ENCODE results near the gene KLRG1.

Gene KLRG1

GRCh38 chr12:9024512-9024911, 35.2 kb downstream of the KLRG1 start:
- no peaks in the 10 kb centered on the region for H3F3A ChIP-seq (ENCODE audit: insufficient read depth)
- TF ChIP-seq CTCF (IDR thresholded peaks at IDR 0.05; ENCODE audit: insufficient read depth, low read length, poor library complexity, severe bottlenecking) (no peak), EZH2phosphoT487 (conservative IDR thresholded peaks at IDR 0.05; ENCODE audit: low read length) (no peak)
- no peak overlapping the region for H3K27ac ChIP-seq (ENCODE audit: low read depth, low read length)
- H2AFZ ChIP-seq (ENCODE audit: low read depth, low read length, severe bottlenecking) = no peak overlapping the region
- no peaks in the 10 kb centered on the region for H3K27me3 ChIP-seq (ENCODE audit: low read length)
- no peaks in the 10 kb centered on the region for H3K9me3 ChIP-seq (ENCODE audit: insufficient read depth, low read length)
- H3K79me2 ChIP-seq (ENCODE audit: insufficient read depth, low read length) = no peaks in the 10 kb centered on the region
- H3K4me2 ChIP-seq (ENCODE audit: low read depth, low read length, poor library complexity, severe bottlenecking) = no peak overlapping the region
- no peak overlapping the region for H3K9ac ChIP-seq (ENCODE audit: low read length)
- H3K4me3 ChIP-seq (ENCODE audit: insufficient read depth, low read length, poor library complexity, severe bottlenecking) = no peak overlapping the region
- no peaks in the 10 kb centered on the region for H4K20me1 ChIP-seq (ENCODE audit: low read depth, low read length)
- H3K36me3 ChIP-seq (ENCODE audit: low read length) = no peaks in the 10 kb centered on the region
- no peaks in the 10 kb centered on the region for H3K9me2 ChIP-seq (replicated peaks; ENCODE audit: insufficient read depth, low read length)

GRCh38 chr12:9027161-9028059, 38.1 kb downstream of the KLRG1 start:
- H4K20me1 ChIP-seq (ENCODE audit: low read depth, low read length) = no peaks in the 10 kb centered on the region
- H3K36me3 ChIP-seq (ENCODE audit: low read length) = no peaks in the 10 kb centered on the region
- H3K4me3 ChIP-seq (ENCODE audit: insufficient read depth, low read length, poor library complexity, severe bottlenecking) = no peak overlapping the region
- H3K9ac ChIP-seq (ENCODE audit: low read length) = no peak overlapping the region
- H3K9me2 ChIP-seq (replicated peaks; ENCODE audit: insufficient read depth, low read length) = no peaks in the 10 kb centered on the region
- H3K9me3 ChIP-seq (ENCODE audit: insufficient read depth, low read length) = no peaks in the 10 kb centered on the region
- no peaks in the 10 kb centered on the region for H3K79me2 ChIP-seq (ENCODE audit: insufficient read depth, low read length)
- H3K27me3 ChIP-seq (ENCODE audit: low read length) = no peaks in the 10 kb centered on the region
- H3F3A ChIP-seq (ENCODE audit: insufficient read depth) = no peaks in the 10 kb centered on the region
- no peak overlapping the region for H2AFZ ChIP-seq (ENCODE audit: low read depth, low read length, severe bottlenecking)
- TF ChIP-seq CTCF (IDR thresholded peaks at IDR 0.05; ENCODE audit: insufficient read depth, low read length, poor library complexity, severe bottlenecking) (no peak), EZH2phosphoT487 (conservative IDR thresholded peaks at IDR 0.05; ENCODE audit: low read length) (no peak)
- no peak overlapping the region for H3K27ac ChIP-seq (ENCODE audit: low read depth, low read length)
- H3K4me2 ChIP-seq (ENCODE audit: low read depth, low read length, poor library complexity, severe bottlenecking) = no peak overlapping the region

GRCh38 chr12:9030776-9031175, 41.4 kb downstream of the KLRG1 start:
- no peak overlapping the region for H3K27ac ChIP-seq (ENCODE audit: low read depth, low read length)

More at GRCh38 chr12:9030776-9031175, 41.4 kb downstream of the KLRG1 start:
- no peaks in the 10 kb centered on the region for H4K20me1 ChIP-seq (ENCODE audit: low read depth, low read length)
- TF ChIP-seq EZH2phosphoT487 (conservative IDR thresholded peaks at IDR 0.05; ENCODE audit: low read length) (no peak), CTCF (IDR thresholded peaks at IDR 0.05; ENCODE audit: insufficient read depth, low read length, poor library complexity, severe bottlenecking) (no peak)
- H3K9me3 ChIP-seq (ENCODE audit: insufficient read depth, low read length) = no peaks in the 10 kb centered on the region
- no peaks in the 10 kb centered on the region for H3K9me2 ChIP-seq (replicated peaks; ENCODE audit: insufficient read depth, low read length)
- H3K27me3 ChIP-seq (ENCODE audit: low read length) = no peaks in the 10 kb centered on the region
- no peaks in the 10 kb centered on the region for H3K79me2 ChIP-seq (ENCODE audit: insufficient read depth, low read length)
- no peaks in the 10 kb centered on the region for H3F3A ChIP-seq (ENCODE audit: insufficient read depth)
- no peak overlapping the region for H3K4me2 ChIP-seq (ENCODE audit: low read depth, low read length, poor library complexity, severe bottlenecking)
- H3K9ac ChIP-seq (ENCODE audit: low read length) = no peak overlapping the region
- no peak overlapping the region for H2AFZ ChIP-seq (ENCODE audit: low read depth, low read length, severe bottlenecking)
- H3K4me3 ChIP-seq (ENCODE audit: insufficient read depth, low read length, poor library complexity, severe bottlenecking) = no peak overlapping the region
- no peaks in the 10 kb centered on the region for H3K36me3 ChIP-seq (ENCODE audit: low read length)
